Uterus (tissue), 4 donors: ENCODE results near the gene SRSF5. TPM values are rescaled to one million over a fixed set of nuclear protein-coding genes. Genes with fewer than 3 reads are reported as not detected.

Experiments used
- DNase-seq, 2 donors: peaks; one replicate each; pipeline ENCODE4 v3.0.0-alpha.2; 2019 to 2020
- H3K27ac ChIP-seq, 2 donors: fragments of 200-600 bp; sonication (generic); 1 replicate in 1 of 2; 2 replicates in 1 of 2; pipeline ENCODE4 v1.5.1; 2016 to 2018
- H3K27me3 ChIP-seq, 2 donors: fragments of 200-600 bp; sonication (generic); one replicate each; pipeline ENCODE4 v1.5.1; 2018 to 2019; ENCODE audit warnings: control low read depth in 1 of 2
- H3K36me3 ChIP-seq, 2 donors: fragments of 200-600 bp; sonication (generic); one replicate each; pipeline ENCODE4 v1.5.1; 2019; ENCODE audit warnings: control low read depth in 1 of 2
- H3K4me1 ChIP-seq, 2 donors: fragments of 200-600 bp; sonication (generic); one replicate each; pipeline ENCODE4 v1.5.1; 2018 to 2019; ENCODE audit warnings: control low read depth in 1 of 2
- H3K4me3 ChIP-seq, 2 donors: fragments of 200-600 bp; sonication (generic); 1 replicate in 1 of 2; 2 replicates in 1 of 2; pipeline ENCODE4 v1.5.1; 2018 to 2019; ENCODE audit warnings: mild to moderate bottlenecking in 1 of 2
- H3K9me3 ChIP-seq, 2 donors: fragments of 200-600 bp; sonication (generic); one replicate each; pipeline ENCODE4 v1.5.1; 2019; ENCODE audit warnings: control low read depth in 1 of 2
- POLR2A ChIP-seq, 2 donors: fragments of 450-650 bp; IDR thresholded peaks; one replicate each; pipeline ENCODE4 v1.6.1; 2016; ENCODE audit warnings: antibody characterized with exemption in 2 of 2, mild to moderate bottlenecking in 1 of 2, moderate library complexity in 1 of 2
- intact Hi-C: fragments of 100-400 bp; cut with DNase I; formaldehyde crosslinking; loops from one replicate; pipeline ENCODE4 v1.15.1; 2023; ENCODE audit warnings: low total_unique reads
- total RNA-seq, 4 donors: library from RNA; depleted of rRNA in 3 of 4; stranded (reverse); fragments of >200 nt in 3 of 4; gene quantifications; one replicate each; pipeline versions ENCODE4 v1.1.0 to v1.2.4, GENCODE V29; 2014 to 2023
- TF ChIP-seq, protein P1 (sequence below), 4 experiments: fragments of 200-600 bp in 2 of 4; fragments of 450-650 bp in 2 of 4; sonication (generic) in 2 of 4; IDR thresholded peaks; one replicate each; pipeline ENCODE4 v1.5.1; 2016 to 2019; ENCODE audit warnings: antibody characterized with exemption in 4 of 4, mild to moderate bottlenecking in 2 of 4, moderate library complexity in 1 of 4
- donor health status: DM: yes; HTN: yes; CAD: no.

Gene SRSF5
- total RNA-seq, 4 donors from 2014 or later, result 183 to 570 (median 403) TPM

- Histone ChIP-seq H3K4me1 (peaks cover 0 to 6% of the 10 kb centered on the region in 2 donors), H3K4me3 (no peak overlapping the region), H3K36me3 (no peaks in the 10 kb centered on the region), H3K27me3 (no peaks in the 10 kb centered on the region), H3K9me3 (no peaks in the 10 kb centered on the region), H3K27ac (no peak overlapping the region)
- DNase-seq, result no peak
- intact Hi-C loops, result no loop called here
- TF ChIP-seq POLR2A (IDR thresholded peaks at IDR 0.05), result no peak
- TF ChIP-seq, protein P1, sequence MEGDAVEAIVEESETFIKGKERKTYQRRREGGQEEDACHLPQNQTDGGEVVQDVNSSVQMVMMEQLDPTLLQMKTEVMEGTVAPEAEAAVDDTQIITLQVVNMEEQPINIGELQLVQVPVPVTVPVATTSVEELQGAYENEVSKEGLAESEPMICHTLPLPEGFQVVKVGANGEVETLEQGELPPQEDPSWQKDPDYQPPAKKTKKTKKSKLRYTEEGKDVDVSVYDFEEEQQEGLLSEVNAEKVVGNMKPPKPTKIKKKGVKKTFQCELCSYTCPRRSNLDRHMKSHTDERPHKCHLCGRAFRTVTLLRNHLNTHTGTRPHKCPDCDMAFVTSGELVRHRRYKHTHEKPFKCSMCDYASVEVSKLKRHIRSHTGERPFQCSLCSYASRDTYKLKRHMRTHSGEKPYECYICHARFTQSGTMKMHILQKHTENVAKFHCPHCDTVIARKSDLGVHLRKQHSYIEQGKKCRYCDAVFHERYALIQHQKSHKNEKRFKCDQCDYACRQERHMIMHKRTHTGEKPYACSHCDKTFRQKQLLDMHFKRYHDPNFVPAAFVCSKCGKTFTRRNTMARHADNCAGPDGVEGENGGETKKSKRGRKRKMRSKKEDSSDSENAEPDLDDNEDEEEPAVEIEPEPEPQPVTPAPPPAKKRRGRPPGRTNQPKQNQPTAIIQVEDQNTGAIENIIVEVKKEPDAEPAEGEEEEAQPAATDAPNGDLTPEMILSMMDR (IDR thresholded peaks at IDR 0.05), result no peak
These were observed 10.0 kb downstream of the SRSF5 start for GRCh38 chr14:69776875-69777453.

GRCh38 chr14:69779088-69779487, 12.1 kb downstream of the SRSF5 start:
- no peaks in the 10 kb centered on the region for H3K9me3 ChIP-seq
- H3K4me1 ChIP-seq, result peaks cover 0 to 6% of the 10 kb centered on the region in 2 donors
- DNase-seq, result no peak
- H3K36me3 ChIP-seq, result no peaks in the 10 kb centered on the region
- TF ChIP-seq, protein P1 (IDR thresholded peaks at IDR 0.05), result no peak
- TF ChIP-seq POLR2A (IDR thresholded peaks at IDR 0.05), result no peak
- H3K27me3 ChIP-seq, result no peaks in the 10 kb centered on the region
- H3K27ac ChIP-seq, result no peak overlapping the region
- H3K4me3 ChIP-seq, result no peak overlapping the region
- intact Hi-C loops, result no loop called here

- H3K36me3 ChIP-seq, result no peaks in the 10 kb centered on the region
- intact Hi-C loops, result no loop called here
- no peak for TF ChIP-seq POLR2A (IDR thresholded peaks at IDR 0.05)
- TF ChIP-seq, protein P1 (IDR thresholded peaks at IDR 0.05), result no peak
- no peaks in the 10 kb centered on the region for H3K9me3 ChIP-seq
- no peaks in the 10 kb centered on the region for H3K27me3 ChIP-seq
- H3K4me3 ChIP-seq, result no peak overlapping the region
- DNase-seq, result no peak
- no peak overlapping the region for H3K27ac ChIP-seq
- peaks cover 0 to 6% of the 10 kb centered on the region in 2 donors for H3K4me1 ChIP-seq
These were observed 13.2 kb downstream of the SRSF5 start for GRCh38 chr14:69780092-69780491.

- TF ChIP-seq, protein P1 (IDR thresholded peaks at IDR 0.05), result no peak
- TF ChIP-seq POLR2A (IDR thresholded peaks at IDR 0.05), result no peak
- Histone ChIP-seq H3K27ac (no peak overlapping the region), H3K36me3 (no peaks in the 10 kb centered on the region), H3K4me1 (peaks cover 0 to 1% of the 10 kb centered on the region in 2 donors), H3K27me3 (no peaks in the 10 kb centered on the region), H3K9me3 (no peaks in the 10 kb centered on the region), H3K4me3 (no peak overlapping the region)
- no peak for DNase-seq
- intact Hi-C loops, result no loop called here
These were observed 14.0 kb downstream of the SRSF5 start for GRCh38 chr14:69780952-69781351.

DNA sequence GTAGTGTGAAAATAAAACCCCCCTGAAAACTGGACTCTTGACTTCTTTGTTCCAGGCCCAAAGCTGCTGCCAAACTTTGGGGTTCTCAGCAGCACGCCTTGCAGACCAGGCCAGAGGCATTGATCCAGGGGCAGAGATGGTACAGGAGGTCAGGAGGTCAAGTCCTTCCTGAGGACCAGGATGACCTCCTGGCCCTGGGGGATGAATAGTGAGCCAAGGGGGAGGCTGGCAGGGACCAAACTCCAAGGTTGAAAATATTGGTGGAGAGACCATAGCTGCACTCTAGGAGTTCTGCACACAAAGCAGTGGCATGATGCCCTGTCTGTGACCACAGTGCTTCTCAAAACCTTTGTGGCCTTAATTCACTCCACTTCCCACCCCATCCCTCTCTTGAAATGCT, 18.0 kb downstream of the SRSF5 start:
- Histone ChIP-seq H3K4me1 (no peaks in the 10 kb centered on the region), H3K27me3 (no peaks in the 10 kb centered on the region), H3K4me3 (no peak overlapping the region), H3K27ac (no peak overlapping the region), H3K9me3 (no peaks in the 10 kb centered on the region), H3K36me3 (no peaks in the 10 kb centered on the region)
- no peak for DNase-seq
- intact Hi-C loops, result no loop called here
- TF ChIP-seq, protein P1 (IDR thresholded peaks at IDR 0.05), result no peak
- no peak for TF ChIP-seq POLR2A (IDR thresholded peaks at IDR 0.05)
